ENCODE results near the gene SLC19A2.
A peak's percentile ranks its signal among the peaks of the same experiment; 100 is the strongest.
"Not testable (repeated sequence)": the region's sequence is repeated elsewhere in the genome, so short reads cannot be mapped to it uniquely, and the experiment has no call there.

The SLC19A2 gene
- long read RNA-seq, transcript SLC19A2-201 (6 exons, 3,671 nt), result major isoform, 42 of 59 reads
- long read RNA-seq, partial matches to known transcripts, result 3 of 59 reads
- long read RNA-seq, other reads (novel, unspliced or antisense), result 13 of 59 reads

- H3K4me3 ChIP-seq (replicated peaks; ENCODE audit: insufficient read depth, low read length), result peak within 1 kb of the TSS; percentile 83
- peak; percentile 38 for TF ChIP-seq REST (IDR thresholded peaks at IDR 0.05; ENCODE audit: insufficient replicate concordance, low read depth)
- no peak for TF ChIP-seq CTCF (IDR thresholded peaks at IDR 0.05; ENCODE audit: insufficient read depth, low read length)
- TF ChIP-seq POLR2AphosphoS5 (IDR thresholded peaks at IDR 0.05; ENCODE audit: low read depth), result peak; percentile 90
- no peaks in the 10 kb centered on the region for H3K27me3 ChIP-seq (ENCODE audit: insufficient read depth, poor library complexity, severe bottlenecking)
- peak within 1 kb of the TSS; percentile 83 for H3K27ac ChIP-seq (replicated peaks)
- peak; percentile 92 to 99 for DNase-seq (ENCODE audit: low read depth in 1 of 2, low spot score in 1 of 2)
Observed at GRCh38 chr1:169485431-169486280, at the start of gene SLC19A2. Gene SLC19A2, minus strand, starts transcription at chr1:169485944. Its CDS starts 178 bp downstream, at chr1:169485766.

- TF ChIP-seq POLR2AphosphoS5 (IDR thresholded peaks at IDR 0.05; ENCODE audit: low read depth) (no peak), SPI1 (IDR thresholded peaks at IDR 0.05; ENCODE audit: borderline replicate concordance, low read depth) (no peak), GABPA (IDR thresholded peaks at IDR 0.05; ENCODE audit: low read depth) (no peak), CTCF (IDR thresholded peaks at IDR 0.05; ENCODE audit: insufficient read depth, low read length) (no peak), REST (IDR thresholded peaks at IDR 0.05; ENCODE audit: insufficient replicate concordance, low read depth) (no peak)
- no peak overlapping the region for H3K27ac ChIP-seq (replicated peaks)
- DNase-seq (ENCODE audit: low read depth in 1 of 2, low spot score in 1 of 2), result no peak
- no peaks in the 10 kb centered on the region for H3K27me3 ChIP-seq (ENCODE audit: insufficient read depth, poor library complexity, severe bottlenecking)
- no peak overlapping the region for H3K4me3 ChIP-seq (replicated peaks; ENCODE audit: insufficient read depth, low read length)
Observed at GRCh38 chr1:169534653-169535052, 48.9 kb upstream of the SLC19A2 start.

GRCh38 chr1:169533528-169534190, 47.9 kb upstream of the SLC19A2 start:
- not testable (repeated sequence) for H3K27me3 ChIP-seq (ENCODE audit: insufficient read depth, poor library complexity, severe bottlenecking); DNase-seq (ENCODE audit: low read depth in 1 of 2, low spot score in 1 of 2)

GRCh38 chr1:169530448-169530847, 44.7 kb upstream of the SLC19A2 start:
- TF ChIP-seq SPI1 (IDR thresholded peaks at IDR 0.05; ENCODE audit: borderline replicate concordance, low read depth) (no peak), GABPA (IDR thresholded peaks at IDR 0.05; ENCODE audit: low read depth) (no peak), REST (IDR thresholded peaks at IDR 0.05; ENCODE audit: insufficient replicate concordance, low read depth) (no peak), CTCF (IDR thresholded peaks at IDR 0.05; ENCODE audit: insufficient read depth, low read length) (no peak), POLR2AphosphoS5 (IDR thresholded peaks at IDR 0.05; ENCODE audit: low read depth) (no peak)
- Histone ChIP-seq H3K27ac (replicated peaks) (no peak overlapping the region), H3K4me3 (replicated peaks; ENCODE audit: insufficient read depth, low read length) (no peak overlapping the region), H3K27me3 (ENCODE audit: insufficient read depth, poor library complexity, severe bottlenecking) (no peaks in the 10 kb centered on the region)
- no peak for DNase-seq (ENCODE audit: low read depth in 1 of 2, low spot score in 1 of 2)

More at GRCh38 chr1:169533528-169534190, 47.9 kb upstream of the SLC19A2 start:
- not testable (repeated sequence) for H3K27ac ChIP-seq (replicated peaks); H3K4me3 ChIP-seq (replicated peaks; ENCODE audit: insufficient read depth, low read length)

All from HL-60 (cell line).